HepG2 (cell line): ENCODE measurements around the gene SHISA9. TPM values are rescaled to one million over a fixed set of nuclear protein-coding genes. Genes with fewer than 3 reads are reported as not detected.

Experiments
- ATAC-seq: fragments of 200-7000 bp; cut with Tn5 transposase; 3 replicates; pipeline ENCODE4 v1.9.1; 2020; ENCODE audit warnings: mild to moderate bottlenecking, moderate library complexity
- BruUV-seq: library from RNA; stranded (reverse); fragments of 400-500 nt; replicated peaks from 2 replicates; lab custom pipeline; 2021; lab: Mats Ljungman, UMichigan
- CTCF ChIA-PET: fragments of 300-600 bp; formaldehyde crosslinking; extraction: SDS; loops from one replicate; lab custom pipeline; 2021; ENCODE audit warnings: low total read pairs, inconsistent platforms, low intra/inter-chr PET ratio; lab: Yijun Ruan, JAX
- POLR2A ChIA-PET: fragments of 350-600 bp; sonication (Branson Sonifier 250); formaldehyde crosslinking; loops from one replicate; lab custom pipeline; 2020; ENCODE audit warnings: antibody characterized with exemption, inconsistent platforms; lab: Yijun Ruan, JAX
- DNase-seq: peaks from one replicate; pipeline ENCODE4 v3.0.0-alpha.2; 2015; ENCODE audit warnings: low spot score
- FAIRE-seq: peaks from 3 replicates; lab custom pipeline; 2011; peaks lifted over from hg19 to GRCh38; lab: Jason Lieb, UNC
- H2AFZ ChIP-seq: one replicate; pipeline ENCODE4 v1.6.1; 2011; ENCODE audit warnings: low read length, inconsistent platforms
- H3K27ac ChIP-seq: fragments of 300-600 bp; 3 replicates; pipeline ENCODE4 v1.8.0; 2011; ENCODE audit warnings: mixed run types, mild to moderate bottlenecking, mixed read lengths, low read length, inconsistent platforms; ENCODE audit not compliant: insufficient read depth; ENCODE audit errors: extremely low read length
- H3K27me3 ChIP-seq, 2 experiments: fragments of 200-600 bp in 1 of 2; 2 replicates in 1 of 2; 3 replicates in 1 of 2; pipeline versions ENCODE4 v1.6.0 to v1.8.0; 2011; ENCODE audit warnings: low read length in 2 of 2, mild to moderate bottlenecking in 2 of 2, moderate library complexity in 2 of 2, inconsistent platforms in 1 of 2; ENCODE audit not compliant: insufficient read depth in 2 of 2, control insufficient read depth in 1 of 2
- H3K36me3 ChIP-seq, 2 experiments: fragments of 200-600 bp in 1 of 2; replicated peaks in 1 of 2; 2 replicates in 1 of 2; 3 replicates in 1 of 2; pipeline versions ENCODE4 v1.5.1 to v1.8.0; 2011; ENCODE audit warnings: low read length in 2 of 2, inconsistent platforms in 1 of 2; ENCODE audit not compliant: insufficient read depth in 2 of 2, control insufficient read depth in 1 of 2
- H3K4me1 ChIP-seq: 2 replicates; pipeline ENCODE4 v1.5.1; 2012; ENCODE audit warnings: low read length, inconsistent platforms; ENCODE audit not compliant: insufficient read depth
- H3K4me2 ChIP-seq: 2 replicates; pipeline ENCODE4 v1.6.0; 2011; ENCODE audit warnings: low read depth, low read length, inconsistent platforms
- H3K4me3 ChIP-seq, 3 experiments: fragments of 200-600 bp in 1 of 3; sonication (generic), shearing (Covaris generic) in 1 of 3; replicated peaks in 1 of 3; 2 replicates each; pipeline ENCODE4 v1.5.1; 2011 to 2016; ENCODE audit warnings: low read length in 3 of 3, inconsistent platforms in 2 of 3, low read depth in 2 of 3, mild to moderate bottlenecking in 2 of 3, control low read depth in 1 of 3, mixed read lengths in 1 of 3; ENCODE audit not compliant: insufficient read depth in 1 of 3
- H3K79me2 ChIP-seq: one replicate; pipeline ENCODE4 v1.6.1; 2011; ENCODE audit warnings: low read length, inconsistent platforms; ENCODE audit not compliant: insufficient read depth
- H3K9ac ChIP-seq: 2 replicates; pipeline ENCODE4 v1.6.0; 2011; ENCODE audit warnings: mild to moderate bottlenecking, low read depth, low read length, inconsistent platforms; ENCODE audit not compliant: insufficient read depth
- H3K9me3 ChIP-seq: 2 replicates; pipeline ENCODE4 v1.5.1; 2012; ENCODE audit warnings: mild to moderate bottlenecking, low read length
- H4K20me1 ChIP-seq: 2 replicates; pipeline ENCODE4 v1.6.0; 2011; ENCODE audit warnings: inconsistent platforms, mild to moderate bottlenecking, low read length, moderate library complexity; ENCODE audit not compliant: insufficient read depth
- BRF2 ChIP-seq: sonication (generic); formaldehyde crosslinking; IDR thresholded peaks from 2 replicates; pipeline ENCODE4 v1.8.1; 2022; ENCODE audit warnings: mild to moderate bottlenecking, missing genetic modification reagents
- HNF4A ChIP-seq: sonication (generic); formaldehyde crosslinking; IDR thresholded peaks from 2 replicates; pipeline ENCODE4 v1.4.0; 2020; ENCODE audit warnings: missing genetic modification reagents
- HOMEZ ChIP-seq: IDR thresholded peaks from 2 replicates; pipeline ENCODE4 v1.6.1; 2016; ENCODE audit warnings: low read depth
- MLXIP ChIP-seq: sonication (generic); formaldehyde crosslinking; IDR thresholded peaks from 2 replicates; pipeline ENCODE4 v1.9.0; 2021; ENCODE audit warnings: missing genetic modification reagents, borderline replicate concordance
- MNT ChIP-seq: fragments of 450-650 bp; IDR thresholded peaks from 2 replicates; pipeline ENCODE4 v1.6.1; 2016
- MYC ChIP-seq: sonication (generic); formaldehyde crosslinking; IDR thresholded peaks from 2 replicates; pipeline ENCODE4 v1.9.0; 2021; ENCODE audit warnings: missing genetic modification reagents, borderline replicate concordance
- MYNN ChIP-seq: sonication (generic); formaldehyde crosslinking; IDR thresholded peaks from 2 replicates; pipeline ENCODE4 v1.4.0; 2020; ENCODE audit warnings: mild to moderate bottlenecking, low read depth, missing genetic modification reagents
- PITX1 ChIP-seq: sonication (generic); formaldehyde crosslinking; IDR thresholded peaks from 2 replicates; pipeline ENCODE4 v1.5.1; 2020; ENCODE audit warnings: mild to moderate bottlenecking, missing genetic modification reagents
- TCF7 ChIP-seq: sonication (generic); IDR thresholded peaks from 2 replicates; pipeline ENCODE4 v1.6.1; 2016; ENCODE audit warnings: antibody characterized with exemption, low read depth
- ZNF225 ChIP-seq: sonication (generic); formaldehyde crosslinking; IDR thresholded peaks from 2 replicates; pipeline ENCODE4 v1.4.0; 2020; ENCODE audit warnings: mild to moderate bottlenecking, missing genetic modification reagents
- ZNF616 ChIP-seq: sonication (generic); formaldehyde crosslinking; IDR thresholded peaks from 2 replicates; pipeline ENCODE4 v1.5.0; 2020; ENCODE audit warnings: low read depth, mild to moderate bottlenecking, missing genetic modification reagents
- WGBS: methylation state at CpG from one replicate; pipeline ENCODE4 v1.1.6; 2017; ENCODE audit warnings: low lambda C conversion rate; 5-methylcytosine and 5-hydroxymethylcytosine counted together
- in situ Hi-C: cut with HindIII; loops from 2 replicates; pipeline ENCODE4 v1.10.0; 2017; ENCODE audit warnings: low pct_unique_long_range_greater_than_20kb; ENCODE audit not compliant: extremely low pct_ligation_motif_present
- intact Hi-C: fragments of 100-400 bp; cut with micrococcal nuclease; formaldehyde crosslinking; loops from one replicate; pipeline ENCODE4 v1.10.0; 2022; ENCODE audit not compliant: unreplicated experiment
- polyA plus RNA-seq, 8 experiments: library from polyadenylated mRNA; depleted of rRNA in 3 of 8; stranded (reverse) in 7 of 8; unstranded in 1 of 8; fragments of >200 nt; fragmentation: Illumina TruSeq in 4 of 8; extraction: Trizol in 4 of 8; gene quantifications; 2 replicates each; pipeline versions ENCODE4 v1.2.1 to v1.2.3, GENCODE V29; 2011 to 2016; ENCODE audit warnings: low read depth in 4 of 8, missing spikeins in 1 of 8, mixed read lengths in 1 of 8; ENCODE audit not compliant: insufficient read depth in 1 of 8
- total RNA-seq, 5 experiments: library from RNA; depleted of rRNA; stranded (reverse); fragments of >200 nt; fragmentation: Illumina TruSeq; extraction: Trizol; gene quantifications; 2 replicates each; pipeline ENCODE4 v1.2.3, GENCODE V29; 2016; ENCODE audit warnings: low read depth in 1 of 5

Gene SHISA9
- total and polyA plus RNA-seq, 2 of the 13 experiments (the other 11 are each of a cell fraction or from before 2014, with no cell fraction given) = 0.01 TPM; not detected in 1

GRCh38 chr16:13077816-13078215, 176.4 kb downstream of the SHISA9 start:
- 0% methylated on average over 1 of the region's 1 CpG for WGBS
- Histone ChIP-seq H3K27ac (no peak overlapping the region), H3K79me2 (no peaks in the 10 kb centered on the region), H3K4me2 (no peak overlapping the region), H3K9ac (no peak overlapping the region)
- POLR2A ChIA-PET = no interaction called here
- intact Hi-C loops = no loop called here
- DNase-seq (no peak), FAIRE-seq (no peak), ATAC-seq (no peak)
- TF ChIP-seq MNT (0 out of 2 replicates have a peak, but pooled peaks have one; percentile 6), ZNF225 (CRISPR knock-in tag) (no peak), TCF7 (no peak)
- TF ChIP-seq, all 625 proteins: peak for 1
- H3K27me3 ChIP-seq = no peaks in the 10 kb centered on the region
- H3K9me3 ChIP-seq = no peaks in the 10 kb centered on the region
- no peaks in the 10 kb centered on the region for H3K4me1 ChIP-seq
- in situ Hi-C loops = no loop called here
- no peak overlapping the region for H3K4me3 ChIP-seq
- CTCF ChIA-PET = no interaction called here
- H4K20me1 ChIP-seq = no peaks in the 10 kb centered on the region
- BruUV-seq = no TSS peak
- no peak overlapping the region for H2AFZ ChIP-seq
- H3K36me3 ChIP-seq = no peaks in the 10 kb centered on the region

GRCh38 chr16:13080531-13080930, 179.1 kb downstream of the SHISA9 start:
- no peak overlapping the region for H3K9ac ChIP-seq
- POLR2A ChIA-PET = no interaction called here
- H2AFZ ChIP-seq = no peak overlapping the region
- WGBS = 54% methylated on average over 3 of the region's 3 CpGs
- H3K4me1 ChIP-seq = peaks cover 13% of the 10 kb centered on the region
- in situ Hi-C loops = no loop called here
- no peaks in the 10 kb centered on the region for H4K20me1 ChIP-seq
- H3K79me2 ChIP-seq = no peaks in the 10 kb centered on the region
- no peak overlapping the region for H3K27ac ChIP-seq
- no peak overlapping the region for H3K4me2 ChIP-seq
- H3K36me3 ChIP-seq = no peaks in the 10 kb centered on the region
- no peak for FAIRE-seq
- no peaks in the 10 kb centered on the region for H3K27me3 ChIP-seq
- H3K4me3 ChIP-seq = no peak overlapping the region
- CTCF ChIA-PET = no interaction called here
- no peak for ATAC-seq
- no peak for DNase-seq
- no TSS peak for BruUV-seq
- intact Hi-C loops = no loop called here
- H3K9me3 ChIP-seq = no peaks in the 10 kb centered on the region
- no peak for TF ChIP-seq HNF4A (CRISPR knock-in tag)
- no peak for TF ChIP-seq MLXIP (CRISPR knock-in tag)
- no peak for TF ChIP-seq MYC (CRISPR knock-in tag)
- no peak for TF ChIP-seq BRF2 (CRISPR knock-in tag)
- TF ChIP-seq PITX1 (CRISPR knock-in tag) = no peak
- no peak for TF ChIP-seq HOMEZ (CRISPR knock-in tag)
- no peak for TF ChIP-seq ZNF616 (CRISPR knock-in tag)
- no peak for TF ChIP-seq MYNN (CRISPR knock-in tag)
